Measurements from ENCODE around the gene PSMF1. TPM values are rescaled to one million over a fixed set of nuclear protein-coding genes. Genes with fewer than 3 reads are reported as not detected.

The PSMF1 gene
- total and polyA plus RNA-seq, 2 of the 13 experiments (the other 11 are each of a cell fraction or from before 2014, with no cell fraction given): 82.5 to 86.0 TPM

DNA sequence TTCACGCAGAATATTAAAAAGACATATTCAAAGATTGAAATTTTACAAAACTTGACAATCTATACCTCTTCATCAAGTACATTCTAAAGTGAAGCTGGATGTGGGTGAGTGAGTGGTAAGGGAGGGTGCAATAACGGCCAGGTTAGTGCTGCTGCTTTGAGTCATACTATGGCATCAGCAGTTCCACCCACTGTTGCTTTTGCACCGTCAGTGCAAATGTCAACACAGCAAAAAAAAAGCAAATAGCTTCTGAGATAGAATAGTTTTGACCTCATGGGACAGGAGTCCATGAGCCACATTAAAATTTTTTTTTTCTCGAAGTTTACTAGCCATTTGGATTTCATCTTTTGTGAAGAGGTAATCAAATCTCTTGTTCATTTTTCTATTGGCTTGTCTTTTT, 31.8 kb downstream of the PSMF1 start (continued):
- TF ChIP-seq HMGXB3 (CRISPR knock-in tag; IDR thresholded peaks at IDR 0.05; ENCODE audit: borderline replicate concordance): no peak
- TF ChIP-seq FOXC1 (CRISPR knock-in tag; IDR thresholded peaks at IDR 0.05; ENCODE audit: borderline replicate concordance): no peak
- no peak for TF ChIP-seq HNRNPK (IDR thresholded peaks at IDR 0.05; ENCODE audit: low read depth, low read length, poor library complexity, severe bottlenecking)
- no peak for TF ChIP-seq ZNF580 (CRISPR knock-in tag; IDR thresholded peaks at IDR 0.05; ENCODE audit: borderline replicate concordance, low read depth)
- no peak for TF ChIP-seq CREBL2 (CRISPR knock-in tag; IDR thresholded peaks at IDR 0.05; ENCODE audit: borderline replicate concordance)
- no peak for TF ChIP-seq NFIB (CRISPR knock-in tag; IDR thresholded peaks at IDR 0.05; ENCODE audit: borderline replicate concordance)
- no peak for TF ChIP-seq ZFP1 (CRISPR knock-in tag; IDR thresholded peaks at IDR 0.05)
- TF ChIP-seq HDAC2 (CRISPR knock-in tag; IDR thresholded peaks at IDR 0.05): peak; percentile 37; the same call in 1 of the 2 replicates
- TF ChIP-seq, protein P1, sequence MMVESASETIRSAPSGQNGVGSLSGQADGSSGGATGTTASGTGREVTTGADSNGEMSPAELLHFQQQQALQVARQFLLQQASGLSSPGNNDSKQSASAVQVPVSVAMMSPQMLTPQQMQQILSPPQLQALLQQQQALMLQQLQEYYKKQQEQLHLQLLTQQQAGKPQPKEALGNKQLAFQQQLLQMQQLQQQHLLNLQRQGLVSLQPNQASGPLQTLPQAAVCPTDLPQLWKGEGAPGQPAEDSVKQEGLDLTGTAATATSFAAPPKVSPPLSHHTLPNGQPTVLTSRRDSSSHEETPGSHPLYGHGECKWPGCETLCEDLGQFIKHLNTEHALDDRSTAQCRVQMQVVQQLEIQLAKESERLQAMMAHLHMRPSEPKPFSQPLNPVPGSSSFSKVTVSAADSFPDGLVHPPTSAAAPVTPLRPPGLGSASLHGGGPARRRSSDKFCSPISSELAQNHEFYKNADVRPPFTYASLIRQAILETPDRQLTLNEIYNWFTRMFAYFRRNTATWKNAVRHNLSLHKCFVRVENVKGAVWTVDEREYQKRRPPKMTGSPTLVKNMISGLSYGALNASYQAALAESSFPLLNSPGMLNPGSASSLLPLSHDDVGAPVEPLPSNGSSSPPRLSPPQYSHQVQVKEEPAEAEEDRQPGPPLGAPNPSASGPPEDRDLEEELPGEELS (CRISPR knock-in tag; IDR thresholded peaks at IDR 0.05): peak; percentile 29; the same call in 1 of the 2 replicates
- 0 out of 2 replicates have a peak, but pooled peaks have one; percentile 52 for TF ChIP-seq ERF (CRISPR knock-in tag; IDR thresholded peaks at IDR 0.05)
- TF ChIP-seq, protein P2, sequence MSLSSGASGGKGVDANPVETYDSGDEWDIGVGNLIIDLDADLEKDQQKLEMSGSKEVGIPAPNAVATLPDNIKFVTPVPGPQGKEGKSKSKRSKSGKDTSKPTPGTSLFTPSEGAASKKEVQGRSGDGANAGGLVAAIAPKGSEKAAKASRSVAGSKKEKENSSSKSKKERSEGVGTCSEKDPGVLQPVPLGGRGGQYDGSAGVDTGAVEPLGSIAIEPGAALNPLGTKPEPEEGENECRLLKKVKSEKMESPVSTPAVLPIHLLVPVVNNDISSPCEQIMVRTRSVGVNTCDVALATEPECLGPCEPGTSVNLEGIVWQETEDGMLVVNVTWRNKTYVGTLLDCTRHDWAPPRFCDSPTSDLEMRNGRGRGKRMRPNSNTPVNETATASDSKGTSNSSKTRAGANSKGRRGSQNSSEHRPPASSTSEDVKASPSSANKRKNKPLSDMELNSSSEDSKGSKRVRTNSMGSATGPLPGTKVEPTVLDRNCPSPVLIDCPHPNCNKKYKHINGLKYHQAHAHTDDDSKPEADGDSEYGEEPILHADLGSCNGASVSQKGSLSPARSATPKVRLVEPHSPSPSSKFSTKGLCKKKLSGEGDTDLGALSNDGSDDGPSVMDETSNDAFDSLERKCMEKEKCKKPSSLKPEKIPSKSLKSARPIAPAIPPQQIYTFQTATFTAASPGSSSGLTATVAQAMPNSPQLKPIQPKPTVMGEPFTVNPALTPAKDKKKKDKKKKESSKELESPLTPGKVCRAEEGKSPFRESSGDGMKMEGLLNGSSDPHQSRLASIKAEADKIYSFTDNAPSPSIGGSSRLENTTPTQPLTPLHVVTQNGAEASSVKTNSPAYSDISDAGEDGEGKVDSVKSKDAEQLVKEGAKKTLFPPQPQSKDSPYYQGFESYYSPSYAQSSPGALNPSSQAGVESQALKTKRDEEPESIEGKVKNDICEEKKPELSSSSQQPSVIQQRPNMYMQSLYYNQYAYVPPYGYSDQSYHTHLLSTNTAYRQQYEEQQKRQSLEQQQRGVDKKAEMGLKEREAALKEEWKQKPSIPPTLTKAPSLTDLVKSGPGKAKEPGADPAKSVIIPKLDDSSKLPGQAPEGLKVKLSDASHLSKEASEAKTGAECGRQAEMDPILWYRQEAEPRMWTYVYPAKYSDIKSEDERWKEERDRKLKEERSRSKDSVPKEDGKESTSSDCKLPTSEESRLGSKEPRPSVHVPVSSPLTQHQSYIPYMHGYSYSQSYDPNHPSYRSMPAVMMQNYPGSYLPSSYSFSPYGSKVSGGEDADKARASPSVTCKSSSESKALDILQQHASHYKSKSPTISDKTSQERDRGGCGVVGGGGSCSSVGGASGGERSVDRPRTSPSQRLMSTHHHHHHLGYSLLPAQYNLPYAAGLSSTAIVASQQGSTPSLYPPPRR (CRISPR knock-in tag; IDR thresholded peaks at IDR 0.05; ENCODE audit: borderline replicate concordance): no peak
- TF ChIP-seq, protein P3, sequence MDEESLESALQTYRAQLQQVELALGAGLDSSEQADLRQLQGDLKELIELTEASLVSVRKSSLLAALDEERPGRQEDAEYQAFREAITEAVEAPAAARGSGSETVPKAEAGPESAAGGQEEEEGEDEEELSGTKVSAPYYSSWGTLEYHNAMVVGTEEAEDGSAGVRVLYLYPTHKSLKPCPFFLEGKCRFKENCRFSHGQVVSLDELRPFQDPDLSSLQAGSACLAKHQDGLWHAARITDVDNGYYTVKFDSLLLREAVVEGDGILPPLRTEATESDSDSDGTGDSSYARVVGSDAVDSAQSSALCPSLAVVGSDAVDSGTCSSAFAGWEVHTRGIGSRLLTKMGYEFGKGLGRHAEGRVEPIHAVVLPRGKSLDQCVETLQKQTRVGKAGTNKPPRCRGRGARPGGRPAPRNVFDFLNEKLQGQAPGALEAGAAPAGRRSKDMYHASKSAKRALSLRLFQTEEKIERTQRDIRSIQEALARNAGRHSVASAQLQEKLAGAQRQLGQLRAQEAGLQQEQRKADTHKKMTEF (CRISPR knock-in tag; IDR thresholded peaks at IDR 0.05): no peak
- 0 out of 2 replicates have a peak, but pooled peaks have one; percentile 38 for TF ChIP-seq IRF2 (CRISPR knock-in tag; IDR thresholded peaks at IDR 0.05)
- peak; percentile 84 for TF ChIP-seq FOXA3 (CRISPR knock-in tag; IDR thresholded peaks at IDR 0.05)
- no peak for TF ChIP-seq IKZF4 (CRISPR knock-in tag; IDR thresholded peaks at IDR 0.05; ENCODE audit: borderline replicate concordance, low read depth, not compliant biosample characterization)
- TF ChIP-seq TEAD2 (CRISPR knock-in tag; IDR thresholded peaks at IDR 0.05): no peak
